Mesendoderm (in vitro differentiated cells): ENCODE results near the gene FAM53B.

Experiments used
- DNase-seq: peaks from one replicate; pipeline ENCODE4 v3.0.0; 2013
- H2AK5ac ChIP-seq: 2 replicates; pipeline ENCODE4 v1.6.1; 2013; ENCODE audit warnings: low read length, inconsistent platforms
- H2BK120ac ChIP-seq: 2 replicates; pipeline ENCODE4 v1.6.1; 2013; ENCODE audit warnings: low read depth, mild to moderate bottlenecking, low read length, moderate library complexity, mixed read lengths
- H2BK15ac ChIP-seq: replicated peaks from 2 replicates; pipeline ENCODE4 v1.6.1; 2013; ENCODE audit warnings: low read depth, mild to moderate bottlenecking, moderate library complexity
- H2BK5ac ChIP-seq: 2 replicates; pipeline ENCODE4 v1.6.1; 2013; ENCODE audit warnings: low read length, inconsistent platforms
- H3K18ac ChIP-seq: 2 replicates; pipeline ENCODE4 v1.6.1; 2013; ENCODE audit warnings: mild to moderate bottlenecking, low read length, mixed read lengths
- H3K23ac ChIP-seq: one replicate; pipeline ENCODE4 v1.6.1; 2013; ENCODE audit warnings: low read length
- H3K27ac ChIP-seq: 2 replicates; pipeline ENCODE4 v1.5.1; 2013; ENCODE audit warnings: low read depth, mild to moderate bottlenecking, inconsistent platforms, low read length, moderate library complexity
- H3K27me3 ChIP-seq: 2 replicates; pipeline ENCODE4 v1.6.1; 2013; ENCODE audit warnings: low read length, control low read depth, mild to moderate bottlenecking, inconsistent platforms; ENCODE audit not compliant: insufficient read depth, poor library complexity
- H3K36me3 ChIP-seq: 2 replicates; pipeline ENCODE4 v1.6.1; 2013; ENCODE audit warnings: low read length, inconsistent platforms; ENCODE audit not compliant: control insufficient read depth, insufficient read depth
- H3K4ac ChIP-seq: one replicate; pipeline ENCODE4 v1.6.1; 2013; ENCODE audit warnings: low read depth, mild to moderate bottlenecking, low read length, moderate library complexity
- H3K4me1 ChIP-seq: 2 replicates; pipeline ENCODE4 v1.6.1; 2013; ENCODE audit warnings: low read depth, low read length, inconsistent platforms; ENCODE audit not compliant: control insufficient read depth
- H3K4me2 ChIP-seq: 2 replicates; pipeline ENCODE4 v1.6.1; 2013; ENCODE audit warnings: low read length
- H3K4me3 ChIP-seq: 2 replicates; pipeline ENCODE4 v1.5.1; 2013; ENCODE audit warnings: mild to moderate bottlenecking, low read length
- H3K56ac ChIP-seq: one replicate; pipeline ENCODE4 v1.6.1; 2013; ENCODE audit warnings: low read length
- H3K79me1 ChIP-seq: 2 replicates; pipeline ENCODE4 v1.6.1; 2013; ENCODE audit warnings: low read length, inconsistent platforms
- H3K79me2 ChIP-seq: 2 replicates; pipeline ENCODE4 v1.6.1; 2013; ENCODE audit warnings: mild to moderate bottlenecking, low read length; ENCODE audit not compliant: control insufficient read depth, insufficient read depth
- H3K9ac ChIP-seq: 2 replicates; pipeline ENCODE4 v1.6.1; 2013; ENCODE audit warnings: low read length, inconsistent platforms
- H4K5ac ChIP-seq: one replicate; pipeline ENCODE4 v1.6.1; 2013; ENCODE audit warnings: low read length
- H4K8ac ChIP-seq: one replicate; pipeline ENCODE4 v1.6.1; 2013; ENCODE audit warnings: low read depth, mild to moderate bottlenecking, control low read depth, low read length, moderate library complexity
- WGBS: extraction: QIAGEN DNeasy Blood & Tissue Kit; methylation state at CpG from one replicate; pipeline ENCODE4 v1.1.7; 2013; ENCODE audit warnings: low lambda C conversion rate, missing lambda C conversion rate; ENCODE audit not compliant: insufficient coverage; ENCODE audit errors: extremely low coverage; 5-methylcytosine and 5-hydroxymethylcytosine counted together

FAM53B gene

GRCh38 chr10:124727361-124727960 is 16.7 kb downstream of the FAM53B start:
- peaks cover 17% of the 10 kb centered on the region for H3K4me1 ChIP-seq
- DNase-seq, result no peak
- H3K4me3 ChIP-seq, result no peak overlapping the region
- H3K4me2 ChIP-seq, result no peak overlapping the region
- H3K27ac ChIP-seq, result no peak overlapping the region
- H3K36me3 ChIP-seq, result no peaks in the 10 kb centered on the region
- H3K79me1 ChIP-seq, result peaks cover 27% of the 10 kb centered on the region
- no peak overlapping the region for H3K23ac ChIP-seq
- no peak overlapping the region for H4K8ac ChIP-seq
- no peaks in the 10 kb centered on the region for H3K27me3 ChIP-seq
- no peak overlapping the region for H2BK120ac ChIP-seq
- no peak overlapping the region for H2BK15ac ChIP-seq
- no peak overlapping the region for H4K5ac ChIP-seq
- no peak overlapping the region for H3K9ac ChIP-seq
- no peak overlapping the region for H2BK5ac ChIP-seq
- H3K4ac ChIP-seq, result no peak overlapping the region
- H3K56ac ChIP-seq, result no peak overlapping the region
- WGBS, result no CpG with 5 or more reads among the region's 6 CpGs
- peaks cover 3% of the 10 kb centered on the region for H3K79me2 ChIP-seq
- H3K18ac ChIP-seq, result no peak overlapping the region
- no peak overlapping the region for H2AK5ac ChIP-seq

GRCh38 chr10:124725791-124726190 is 18.4 kb downstream of the FAM53B start:
- Histone ChIP-seq H2BK120ac (no peak overlapping the region), H2BK5ac (no peak overlapping the region), H3K79me1 (peaks cover 22% of the 10 kb centered on the region), H4K5ac (no peak overlapping the region), H2AK5ac (no peak overlapping the region), H3K27me3 (no peaks in the 10 kb centered on the region), H4K8ac (no peak overlapping the region), H3K27ac (no peak overlapping the region), H3K4me3 (no peak overlapping the region), H3K56ac (no peak overlapping the region), H3K79me2 (peaks cover 3% of the 10 kb centered on the region), H3K4ac (no peak overlapping the region), H3K36me3 (no peaks in the 10 kb centered on the region), H3K9ac (no peak overlapping the region), H3K4me2 (no peak overlapping the region), H3K4me1 (peaks cover 17% of the 10 kb centered on the region), H3K23ac (no peak overlapping the region), H2BK15ac (no peak overlapping the region), H3K18ac (no peak overlapping the region)
- no peak for DNase-seq
- no CpG with 5 or more reads among the region's 7 CpGs for WGBS

GRCh38 chr10:124725171-124725631 is 19.0 kb downstream of the FAM53B start:
- Histone ChIP-seq H3K4me3 (no peak overlapping the region), H3K4me1 (peaks cover 17% of the 10 kb centered on the region), H3K9ac (no peak overlapping the region), H4K5ac (no peak overlapping the region), H3K4me2 (no peak overlapping the region), H3K23ac (no peak overlapping the region), H2BK5ac (no peak overlapping the region), H3K27me3 (no peaks in the 10 kb centered on the region), H3K79me1 (peaks cover 22% of the 10 kb centered on the region), H3K27ac (no peak overlapping the region), H3K36me3 (no peaks in the 10 kb centered on the region), H3K56ac (no peak overlapping the region), H3K79me2 (peaks cover 3% of the 10 kb centered on the region), H2AK5ac (no peak overlapping the region), H4K8ac (no peak overlapping the region), H3K18ac (no peak overlapping the region), H2BK120ac (no peak overlapping the region), H3K4ac (no peak overlapping the region), H2BK15ac (no peak overlapping the region)
- WGBS, result no CpG with 5 or more reads among the region's 9 CpGs
- no peak for DNase-seq

GRCh38 chr10:124724279-124725027 is 19.7 kb downstream of the FAM53B start:
- peak overlapping the region; percentile 10 for H3K56ac ChIP-seq
- no peak overlapping the region for H4K8ac ChIP-seq
- H3K4ac ChIP-seq, result no peak overlapping the region
- no peak overlapping the region for H2BK5ac ChIP-seq
- WGBS, result no CpG with 5 or more reads among the region's 20 CpGs
- H3K9ac ChIP-seq, result no peak overlapping the region
- H3K23ac ChIP-seq, result no peak overlapping the region
- no peaks in the 10 kb centered on the region for H3K27me3 ChIP-seq
- no peak overlapping the region for H2BK120ac ChIP-seq
- H3K36me3 ChIP-seq, result no peaks in the 10 kb centered on the region
- no peak for DNase-seq
- peaks cover 17% of the 10 kb centered on the region for H3K4me1 ChIP-seq
- H3K79me2 ChIP-seq, result peaks cover 3% of the 10 kb centered on the region
- no peak overlapping the region for H3K4me2 ChIP-seq
- no peak overlapping the region for H3K18ac ChIP-seq
- no peak overlapping the region for H4K5ac ChIP-seq
- no peak overlapping the region for H2BK15ac ChIP-seq
- no peak overlapping the region for H3K4me3 ChIP-seq
- no peak overlapping the region for H3K27ac ChIP-seq
- H2AK5ac ChIP-seq, result no peak overlapping the region
- H3K79me1 ChIP-seq, result peaks cover 19% of the 10 kb centered on the region

- Histone ChIP-seq H2BK15ac (no peak overlapping the region), H2BK5ac (no peak overlapping the region), H2BK120ac (no peak overlapping the region), H3K4ac (no peak overlapping the region), H3K4me3 (no peak overlapping the region), H3K36me3 (no peaks in the 10 kb centered on the region), H3K9ac (peak overlapping the region; percentile 6), H3K4me1 (peaks cover 16% of the 10 kb centered on the region), H2AK5ac (no peak overlapping the region), H3K23ac (no peak overlapping the region), H3K27ac (peak overlapping the region; percentile 46), H3K79me2 (peaks cover 3% of the 10 kb centered on the region), H3K56ac (peak overlapping the region; percentile 25), H4K8ac (no peak overlapping the region), H3K27me3 (no peaks in the 10 kb centered on the region), H4K5ac (no peak overlapping the region), H3K18ac (no peak overlapping the region), H3K4me2 (no peak overlapping the region), H3K79me1 (peaks cover 19% of the 10 kb centered on the region)
- no peak for DNase-seq
- WGBS, result no CpG with 5 or more reads among the region's 9 CpGs
These were observed 20.4 kb downstream of the FAM53B start for GRCh38 chr10:124723826-124724225.
